Measurements from ENCODE around the gene SF3B4. TPM values are rescaled to one million over a fixed set of nuclear protein-coding genes. Genes with fewer than 3 reads are reported as not detected.
A peak's percentile ranks its signal among the peaks of the same experiment; 100 is the strongest.
"Not testable (repeated sequence)": the region's sequence is repeated elsewhere in the genome, so short reads cannot be mapped to it uniquely, and the experiment has no call there.

Gene SF3B4
- total RNA-seq, 1 donor from 2014 or later: 68.7 TPM

DNA sequence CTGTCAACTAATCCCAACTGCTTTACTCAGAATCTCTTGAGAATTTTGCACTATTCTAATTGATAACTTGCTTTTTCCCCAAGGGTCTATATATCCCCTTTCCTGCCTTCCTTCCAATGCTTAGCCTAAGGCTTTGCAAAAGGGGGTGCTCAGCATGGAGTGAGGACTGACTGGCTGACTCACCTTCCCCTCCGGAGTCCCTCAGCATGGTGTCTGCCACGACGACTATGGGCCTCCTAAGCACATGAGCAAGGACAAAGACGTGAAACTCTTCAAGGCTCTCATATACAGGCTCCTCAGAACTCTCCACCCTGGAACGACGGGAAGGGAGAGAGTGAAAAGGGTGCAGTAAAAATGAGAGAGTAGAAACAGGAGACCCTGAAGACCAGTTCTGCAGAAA lies 22.3 kb upstream of the SF3B4 start:
- no peaks in the 10 kb centered on the region for H3K27me3 Mint-ChIP-seq (ENCODE audit: low read depth)
- no peak overlapping the region for H3K4me3 Mint-ChIP-seq
- peaks cover 43% of the 10 kb centered on the region for H3K36me3 Mint-ChIP-seq
- DNase-seq (ENCODE audit: low spot score in 2 of 2, unreplicated experiment in 2 of 2): no peak
- H3K4me1 Mint-ChIP-seq: no peaks in the 10 kb centered on the region
- H3K9me3 Mint-ChIP-seq: peaks cover 16% of the 10 kb centered on the region
- TF ChIP-seq, protein P1, sequence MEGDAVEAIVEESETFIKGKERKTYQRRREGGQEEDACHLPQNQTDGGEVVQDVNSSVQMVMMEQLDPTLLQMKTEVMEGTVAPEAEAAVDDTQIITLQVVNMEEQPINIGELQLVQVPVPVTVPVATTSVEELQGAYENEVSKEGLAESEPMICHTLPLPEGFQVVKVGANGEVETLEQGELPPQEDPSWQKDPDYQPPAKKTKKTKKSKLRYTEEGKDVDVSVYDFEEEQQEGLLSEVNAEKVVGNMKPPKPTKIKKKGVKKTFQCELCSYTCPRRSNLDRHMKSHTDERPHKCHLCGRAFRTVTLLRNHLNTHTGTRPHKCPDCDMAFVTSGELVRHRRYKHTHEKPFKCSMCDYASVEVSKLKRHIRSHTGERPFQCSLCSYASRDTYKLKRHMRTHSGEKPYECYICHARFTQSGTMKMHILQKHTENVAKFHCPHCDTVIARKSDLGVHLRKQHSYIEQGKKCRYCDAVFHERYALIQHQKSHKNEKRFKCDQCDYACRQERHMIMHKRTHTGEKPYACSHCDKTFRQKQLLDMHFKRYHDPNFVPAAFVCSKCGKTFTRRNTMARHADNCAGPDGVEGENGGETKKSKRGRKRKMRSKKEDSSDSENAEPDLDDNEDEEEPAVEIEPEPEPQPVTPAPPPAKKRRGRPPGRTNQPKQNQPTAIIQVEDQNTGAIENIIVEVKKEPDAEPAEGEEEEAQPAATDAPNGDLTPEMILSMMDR (IDR thresholded peaks at IDR 0.05; ENCODE audit: unreplicated experiment): no peak
- H3K27ac Mint-ChIP-seq: no peak overlapping the region

DNA sequence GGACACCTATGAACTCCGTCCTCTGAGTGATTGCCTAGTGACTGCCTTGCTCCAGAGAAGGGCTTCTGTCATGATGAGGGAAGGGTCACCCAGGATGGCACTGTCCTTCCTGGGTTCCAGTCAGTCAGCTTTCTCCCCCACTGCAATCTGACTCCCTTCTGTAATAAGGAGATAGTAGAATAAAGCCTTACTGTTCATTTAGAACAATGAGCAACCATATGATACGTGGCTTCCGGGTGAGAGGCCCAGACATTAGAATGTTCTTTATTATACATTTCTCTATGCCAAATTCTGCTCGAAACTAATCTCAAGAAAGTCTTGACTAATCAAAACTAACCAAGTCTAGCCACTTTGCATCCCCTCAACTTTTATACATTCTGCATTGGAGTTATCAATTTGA lies 17.6 kb upstream of the SF3B4 start:
- Mint-ChIP-seq H3K36me3 (peaks cover 25% of the 10 kb centered on the region), H3K9me3 (no peaks in the 10 kb centered on the region), H3K4me3 (no peak overlapping the region), H3K4me1 (peaks cover 5% of the 10 kb centered on the region), H3K27me3 (ENCODE audit: low read depth) (no peaks in the 10 kb centered on the region), H3K27ac (no peak overlapping the region)
- no peak for DNase-seq (ENCODE audit: low spot score in 2 of 2, unreplicated experiment in 2 of 2)
- TF ChIP-seq, protein P1 (IDR thresholded peaks at IDR 0.05; ENCODE audit: unreplicated experiment): no peak

DNA sequence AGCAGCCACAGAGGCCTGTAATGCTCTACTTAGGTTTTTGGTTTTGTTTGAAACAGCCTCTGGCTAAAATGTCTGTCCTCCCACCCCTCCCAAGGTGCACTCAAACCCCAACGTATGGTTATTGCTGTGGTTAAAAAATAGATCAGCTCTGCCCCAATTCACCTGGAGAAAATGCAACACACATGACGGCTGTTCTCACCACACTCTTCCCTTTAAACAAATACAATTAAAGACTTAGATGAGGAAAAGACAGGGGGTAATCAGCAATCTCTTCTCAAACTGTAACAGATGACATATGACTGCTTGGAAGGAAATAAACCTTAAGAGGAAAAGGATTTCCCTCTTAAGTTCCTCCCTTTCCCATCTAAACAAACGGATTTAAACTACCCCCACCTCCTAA lies 15.3 kb upstream of the SF3B4 start:
- H3K9me3 Mint-ChIP-seq: no peaks in the 10 kb centered on the region
- no peak for DNase-seq (ENCODE audit: low spot score in 2 of 2, unreplicated experiment in 2 of 2)
- H3K4me3 Mint-ChIP-seq: no peak overlapping the region
- H3K27me3 Mint-ChIP-seq (ENCODE audit: low read depth): no peaks in the 10 kb centered on the region
- H3K4me1 Mint-ChIP-seq: peaks cover 18% of the 10 kb centered on the region
- peak overlapping the region; percentile 73 for H3K27ac Mint-ChIP-seq
- H3K36me3 Mint-ChIP-seq: peaks cover 15% of the 10 kb centered on the region
- TF ChIP-seq, protein P1 (IDR thresholded peaks at IDR 0.05; ENCODE audit: unreplicated experiment): no peak

DNA sequence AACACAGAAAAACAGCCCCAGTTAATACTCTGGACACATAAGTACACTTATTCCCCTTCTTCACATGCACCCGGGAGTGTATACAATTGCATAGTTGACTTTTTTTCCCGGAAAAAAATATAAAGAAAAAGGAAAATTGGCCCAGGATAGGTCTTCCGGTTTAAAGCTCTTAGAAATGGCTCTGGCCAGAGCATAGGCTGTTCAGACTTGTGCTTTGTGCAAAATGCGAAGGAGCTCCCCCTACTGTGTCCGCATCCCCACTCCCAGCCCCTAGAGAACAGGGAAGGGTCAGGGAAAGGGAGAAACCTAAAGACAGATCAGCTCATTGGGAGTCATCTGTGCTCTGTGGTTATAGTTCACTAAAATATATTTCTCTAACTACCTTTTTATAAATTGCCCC lies 14.6 kb upstream of the SF3B4 start:
- Mint-ChIP-seq H3K4me1 (peaks cover 25% of the 10 kb centered on the region), H3K9me3 (no peaks in the 10 kb centered on the region), H3K4me3 (no peak overlapping the region), H3K27ac (peak overlapping the region; percentile 83), H3K27me3 (ENCODE audit: low read depth) (no peaks in the 10 kb centered on the region), H3K36me3 (peaks cover 15% of the 10 kb centered on the region)
- TF ChIP-seq, protein P1 (IDR thresholded peaks at IDR 0.05; ENCODE audit: unreplicated experiment): no peak
- no peak for DNase-seq (ENCODE audit: low spot score in 2 of 2, unreplicated experiment in 2 of 2)

GRCh38 chr1:149940427-149940826 lies 12.8 kb upstream of the SF3B4 start:
- no peak for DNase-seq (ENCODE audit: low spot score in 2 of 2, unreplicated experiment in 2 of 2)
- Mint-ChIP-seq H3K4me1 (peaks cover 42% of the 10 kb centered on the region), H3K36me3 (peaks cover 11% of the 10 kb centered on the region), H3K9me3 (no peaks in the 10 kb centered on the region), H3K27me3 (ENCODE audit: low read depth) (no peaks in the 10 kb centered on the region), H3K27ac (peak overlapping the region; percentile 100), H3K4me3 (no peak overlapping the region)
- TF ChIP-seq, protein P1 (IDR thresholded peaks at IDR 0.05; ENCODE audit: unreplicated experiment): no peak

DNA sequence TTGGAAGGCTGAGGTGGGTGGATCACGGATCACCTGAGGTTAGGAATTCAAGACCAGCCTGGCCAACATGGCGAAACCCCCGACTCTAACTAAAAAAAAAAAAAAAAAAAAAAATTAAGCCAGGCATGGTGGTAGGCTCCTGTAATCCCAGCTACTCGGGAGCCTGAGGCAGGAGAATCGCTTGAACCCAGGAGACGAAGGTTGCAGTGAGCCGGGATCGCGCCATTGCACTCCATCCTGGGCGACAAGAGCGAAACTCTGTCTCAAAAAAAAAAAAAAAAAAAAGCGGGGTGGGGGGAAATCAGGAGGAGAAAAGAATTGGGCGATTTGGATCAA lies 11.0 kb upstream of the SF3B4 start:
- peaks cover 46% of the 10 kb centered on the region for H3K4me1 Mint-ChIP-seq

More for the DNA sequence above, 11.0 kb upstream of the SF3B4 start:
- Mint-ChIP-seq H3K27ac (peak overlapping the region; percentile 100), H3K4me3 (peak overlapping the region; percentile 82)
- H3K36me3 Mint-ChIP-seq; H3K9me3 Mint-ChIP-seq; DNase-seq (ENCODE audit: low spot score in 2 of 2, unreplicated experiment in 2 of 2); H3K27me3 Mint-ChIP-seq (ENCODE audit: low read depth): not testable (repeated sequence)

Data from mesothelial cell of epicardium (in vitro differentiated cells).